Gastroesophageal sphincter (tissue), 4 donors: Measurements from ENCODE around the gene C10orf105. TPM values are rescaled to one million over a fixed set of nuclear protein-coding genes. Genes with fewer than 3 reads are reported as not detected.

Experiments
- ATAC-seq: fragments of 150-250 bp; one replicate; pipeline ENCODE4 v1.9.1; 2016; ENCODE audit warnings: mild to moderate bottlenecking, moderate library complexity
- H3K27ac ChIP-seq, 4 donors: fragments of 200-600 bp; sonication (generic) in 3 of 4; 1 replicate in 3 of 4; 2 replicates in 1 of 4; pipeline ENCODE4 v1.5.1; 2016 to 2019
- H3K27me3 ChIP-seq: fragments of 200-600 bp; sonication (generic); one replicate; pipeline ENCODE4 v1.5.1; 2019
- H3K36me3 ChIP-seq, 2 donors: fragments of 200-600 bp; sonication (generic); one replicate each; pipeline ENCODE4 v1.5.1; 2019; ENCODE audit warnings: control low read depth in 1 of 2
- H3K4me1 ChIP-seq, 3 donors: fragments of 200-600 bp; sonication (generic); 1 replicate in 2 of 3; 2 replicates in 1 of 3; pipeline ENCODE4 v1.5.1; 2016 to 2019; ENCODE audit warnings: control low read depth in 2 of 3
- H3K4me3 ChIP-seq, 2 donors: fragments of 200-600 bp; sonication (generic); one replicate each; pipeline ENCODE4 v1.5.1; 2019; ENCODE audit warnings: mild to moderate bottlenecking in 1 of 2, moderate library complexity in 1 of 2
- H3K9me3 ChIP-seq, 3 donors: fragments of 200-600 bp; sonication (generic); one replicate each; pipeline ENCODE4 v1.5.1; 2017 to 2019; ENCODE audit warnings: control low read depth in 2 of 3
- CTCF ChIP-seq, 4 experiments: fragments of 200-600 bp in 2 of 4; fragments of 450-650 bp in 2 of 4; sonication (generic) in 1 of 4; IDR thresholded peaks; one replicate each; pipeline ENCODE4 v1.5.1; 2017 to 2019; ENCODE audit warnings: antibody characterized with exemption in 4 of 4, mild to moderate bottlenecking in 2 of 4, moderate library complexity in 2 of 4
- EP300 ChIP-seq: sonication (generic); formaldehyde crosslinking; IDR thresholded peaks from one replicate; pipeline ENCODE4 v1.6.1; 2017; ENCODE audit warnings: antibody characterized with exemption, mild to moderate bottlenecking
- POLR2A ChIP-seq, 2 donors: fragments of 450-650 bp; IDR thresholded peaks; one replicate each; pipeline ENCODE4 v1.6.1; 2017; ENCODE audit warnings: antibody characterized with exemption in 2 of 2, mild to moderate bottlenecking in 2 of 2, moderate library complexity in 1 of 2
- POLR2AphosphoS5 ChIP-seq: sonication (generic); formaldehyde crosslinking; IDR thresholded peaks from one replicate; pipeline ENCODE4 v1.6.1; 2017; ENCODE audit warnings: antibody characterized with exemption
- WGBS, 2 donors: methylation state at CpG; one replicate each; pipeline ENCODE4 v1.1.5; 2018; ENCODE audit warnings: low coverage in 1 of 2; 5-methylcytosine and 5-hydroxymethylcytosine counted together
- total RNA-seq, 4 donors: library from RNA; depleted of rRNA; stranded (reverse); fragments of >200 nt; gene quantifications; one replicate each; pipeline ENCODE4 v1.1.0, GENCODE V29; 2016

Gene C10orf105
- total RNA-seq, 4 donors from 2014 or later, result 0.13 TPM; not detected in 3

GRCh38 chr10:71742301-71743088 lies 22.9 kb upstream of the C10orf105 start:
- WGBS, 2 donors, result 95% methylated on average over 5 of the region's 10 CpGs; no CpG with 5 or more reads in 1 of the 2 donors
- Histone ChIP-seq H3K9me3 (peaks cover 0 to 8% (median 0%) of the 10 kb centered on the region in 3 donors), H3K4me3 (no peak overlapping the region), H3K27ac (no peak overlapping the region), H3K27me3 (no peaks in the 10 kb centered on the region), H3K36me3 (peaks cover 0 to 14% of the 10 kb centered on the region in 2 donors), H3K4me1 (peaks cover 0 to 32% (median 5%) of the 10 kb centered on the region in 3 donors)
- ATAC-seq, result no peak
- no peak for TF ChIP-seq POLR2AphosphoS5
- TF ChIP-seq POLR2A (IDR thresholded peaks at IDR 0.05), result no peak
- TF ChIP-seq EP300, result no peak
- no peak for TF ChIP-seq CTCF (IDR thresholded peaks at IDR 0.05)

- Histone ChIP-seq H3K4me1 (peaks cover 0 to 32% (median 0%) of the 10 kb centered on the region in 3 donors), H3K27ac (no peak overlapping the region), H3K4me3 (no peak overlapping the region), H3K9me3 (peaks cover 0 to 8% (median 0%) of the 10 kb centered on the region in 3 donors), H3K27me3 (no peaks in the 10 kb centered on the region), H3K36me3 (peaks cover 0 to 14% of the 10 kb centered on the region in 2 donors)
- no peak for ATAC-seq
- no CpG with 5 or more reads among the region's 20 CpGs for WGBS, 2 donors
- TF ChIP-seq CTCF (IDR thresholded peaks at IDR 0.05) (no peak), POLR2AphosphoS5 (no peak)
Measured at GRCh38 chr10:71741671-71742070, 22.1 kb upstream of the C10orf105 start.

- no peak overlapping the region for H3K27ac ChIP-seq
- ATAC-seq, result no peak
- peaks cover 0 to 32% (median 0%) of the 10 kb centered on the region in 3 donors for H3K4me1 ChIP-seq
- peaks cover 0 to 8% (median 0%) of the 10 kb centered on the region in 3 donors for H3K9me3 ChIP-seq
- no peaks in the 10 kb centered on the region for H3K27me3 ChIP-seq
- 52 to 55% methylated on average over 3 to 4 of the region's 4 CpGs for WGBS, 2 donors
- TF ChIP-seq POLR2A (IDR thresholded peaks at IDR 0.05), result no peak
- TF ChIP-seq CTCF (IDR thresholded peaks at IDR 0.05), result no peak
- no peak for TF ChIP-seq EP300
- no peak for TF ChIP-seq POLR2AphosphoS5
- no peak overlapping the region for H3K4me3 ChIP-seq
- H3K36me3 ChIP-seq, result peaks cover 0 to 14% of the 10 kb centered on the region in 2 donors
Measured at GRCh38 chr10:71741029-71741428, 21.5 kb upstream of the C10orf105 start.

GRCh38 chr10:71740069-71740653 lies 20.6 kb upstream of the C10orf105 start:
- H3K4me1 ChIP-seq, result peaks cover 0 to 35% (median 0%) of the 10 kb centered on the region in 3 donors
- no peak for ATAC-seq
- no peak overlapping the region for H3K27ac ChIP-seq
- H3K27me3 ChIP-seq, result no peaks in the 10 kb centered on the region
- peaks cover 0 to 8% (median 0%) of the 10 kb centered on the region in 3 donors for H3K9me3 ChIP-seq
- no peak for TF ChIP-seq POLR2AphosphoS5
- TF ChIP-seq EP300, result no peak
- no peak for TF ChIP-seq POLR2A (IDR thresholded peaks at IDR 0.05)
- no peak for TF ChIP-seq CTCF (IDR thresholded peaks at IDR 0.05)
- peaks cover 0 to 14% of the 10 kb centered on the region in 2 donors for H3K36me3 ChIP-seq
- no peak overlapping the region for H3K4me3 ChIP-seq
- WGBS, 2 donors, result 50 to 59% methylated on average over 7 of the region's 9 CpGs
